DND-41 (cell line): Measurements from ENCODE around the gene SCGB1C2.

ENCODE experiments used
- ATAC-seq: fragments of 200-7000 bp; cut with Tn5 transposase; 3 replicates; pipeline ENCODE4 v1.9.1; 2021; ENCODE audit warnings: low read depth; ENCODE audit not compliant: insufficient read depth
- DNase-seq: peaks from one replicate; pipeline ENCODE4 v3.0.0-alpha.2; 2020
- H2AFZ ChIP-seq: 2 replicates; pipeline ENCODE4 v1.6.0; 2012; ENCODE audit warnings: low read depth, low read length
- H3K27ac ChIP-seq: 2 replicates; pipeline ENCODE4 v1.5.1; 2012; ENCODE audit warnings: low read length, inconsistent platforms
- H3K27me3 ChIP-seq: fragments of 200-600 bp; sonication (generic); 2 replicates; pipeline ENCODE4 v1.6.0; 2012; ENCODE audit warnings: low read length, mild to moderate bottlenecking, inconsistent platforms; ENCODE audit not compliant: insufficient read depth, poor library complexity
- H3K36me3 ChIP-seq: 2 replicates; pipeline ENCODE4 v1.5.1; 2012; ENCODE audit warnings: low read length, inconsistent platforms; ENCODE audit not compliant: insufficient read depth
- H3K4me1 ChIP-seq: 2 replicates; pipeline ENCODE4 v1.5.1; 2012; ENCODE audit warnings: mild to moderate bottlenecking, low read length; ENCODE audit not compliant: insufficient read depth
- H3K4me2 ChIP-seq: 2 replicates; pipeline ENCODE4 v1.6.0; 2012; ENCODE audit warnings: mild to moderate bottlenecking, moderate library complexity, low read length, inconsistent platforms; ENCODE audit not compliant: insufficient read depth
- H3K4me3 ChIP-seq, 2 experiments: fragments of 200-600 bp in 1 of 2; shearing (Covaris generic) in 1 of 2; 2 replicates each; pipeline ENCODE4 v1.5.1; 2012 to 2016; ENCODE audit warnings: inconsistent platforms in 2 of 2, low read length in 2 of 2, mild to moderate bottlenecking in 2 of 2, low read depth in 1 of 2, moderate library complexity in 1 of 2
- H3K79me2 ChIP-seq: 2 replicates; pipeline ENCODE4 v1.6.0; 2012; ENCODE audit warnings: low read length, inconsistent platforms; ENCODE audit not compliant: insufficient read depth
- H3K9ac ChIP-seq: 2 replicates; pipeline ENCODE4 v1.6.0; 2012; ENCODE audit warnings: low read depth, mild to moderate bottlenecking, inconsistent platforms, low read length, moderate library complexity
- H3K9me3 ChIP-seq: 2 replicates; pipeline ENCODE4 v1.5.1; 2012; ENCODE audit warnings: low read length, moderate library complexity, mild to moderate bottlenecking, inconsistent platforms; ENCODE audit not compliant: insufficient read depth, severe bottlenecking
- H4K20me1 ChIP-seq: 2 replicates; pipeline ENCODE4 v1.6.0; 2012; ENCODE audit warnings: low read length; ENCODE audit not compliant: insufficient read depth
- CTCF ChIP-seq: IDR thresholded peaks from 2 replicates; pipeline ENCODE4 v1.5.1; 2012; ENCODE audit warnings: borderline replicate concordance, low read length, moderate library complexity, mild to moderate bottlenecking; ENCODE audit not compliant: poor library complexity, severe bottlenecking; ENCODE audit errors: extremely low read depth
- EZH2 ChIP-seq: IDR thresholded peaks from 3 replicates; pipeline ENCODE4 v1.6.1; 2012; ENCODE audit warnings: borderline replicate concordance, low read depth, mild to moderate bottlenecking, moderate library complexity, low read length, inconsistent platforms; ENCODE audit not compliant: severe bottlenecking

Gene SCGB1C2

GRCh38 chr17:152860-153420, 15.6 kb downstream of the SCGB1C2 start:
- H3K4me1 ChIP-seq: no peaks in the 10 kb centered on the region
- no peaks in the 10 kb centered on the region for H3K9me3 ChIP-seq
- no peak overlapping the region for H3K27ac ChIP-seq
- DNase-seq: no peak
- TF ChIP-seq EZH2: no peak
- H3K79me2 ChIP-seq: no peaks in the 10 kb centered on the region
- H3K27me3 ChIP-seq: no peaks in the 10 kb centered on the region
- H3K4me2 ChIP-seq: no peak overlapping the region
- H3K4me3 ChIP-seq: no peak overlapping the region
- no peaks in the 10 kb centered on the region for H3K36me3 ChIP-seq
- no peak for ATAC-seq
- H3K9ac ChIP-seq: no peak overlapping the region
- peaks cover 3% of the 10 kb centered on the region; the same call in 1 of the 2 replicates for H4K20me1 ChIP-seq
- no peak overlapping the region for H2AFZ ChIP-seq

GRCh38 chr17:153851-154250, 16.5 kb downstream of the SCGB1C2 start:
- Histone ChIP-seq H3K27me3 (no peaks in the 10 kb centered on the region), H3K9ac (no peak overlapping the region), H3K36me3 (no peaks in the 10 kb centered on the region), H3K9me3 (no peaks in the 10 kb centered on the region), H3K79me2 (no peaks in the 10 kb centered on the region), H3K4me1 (no peaks in the 10 kb centered on the region), H2AFZ (no peak overlapping the region), H3K4me2 (no peak overlapping the region), H4K20me1 (peaks cover 3% of the 10 kb centered on the region; the same call in 1 of the 2 replicates), H3K4me3 (no peak overlapping the region), H3K27ac (no peak overlapping the region)
- ATAC-seq: no peak
- TF ChIP-seq EZH2 (no peak), CTCF (no peak)
- DNase-seq: no peak

- no peaks in the 10 kb centered on the region for H3K79me2 ChIP-seq
- DNase-seq: no peak
- H3K4me1 ChIP-seq: no peaks in the 10 kb centered on the region
- H2AFZ ChIP-seq: no peak overlapping the region
- no peak overlapping the region for H3K9ac ChIP-seq
- H3K27me3 ChIP-seq: no peaks in the 10 kb centered on the region
- no peak for TF ChIP-seq CTCF
- TF ChIP-seq EZH2: no peak
- no peak for ATAC-seq
- H3K36me3 ChIP-seq: no peaks in the 10 kb centered on the region
- no peak overlapping the region for H3K27ac ChIP-seq
- H4K20me1 ChIP-seq: no peaks in the 10 kb centered on the region; the same call in 1 of the 2 replicates
- no peak overlapping the region for H3K4me2 ChIP-seq
- no peak overlapping the region for H3K4me3 ChIP-seq
- H3K9me3 ChIP-seq: no peaks in the 10 kb centered on the region
Measured at GRCh38 chr17:155576-155975, 18.2 kb downstream of the SCGB1C2 start.

- no peaks in the 10 kb centered on the region for H3K79me2 ChIP-seq
- no peak for DNase-seq
- no peak overlapping the region for H2AFZ ChIP-seq
- H3K36me3 ChIP-seq: no peaks in the 10 kb centered on the region
- no peak for TF ChIP-seq EZH2
- no peak for TF ChIP-seq CTCF
- no peaks in the 10 kb centered on the region; the same call in 1 of the 2 replicates for H4K20me1 ChIP-seq
- no peaks in the 10 kb centered on the region for H3K9me3 ChIP-seq
- no peak overlapping the region for H3K4me2 ChIP-seq
- no peak overlapping the region for H3K27ac ChIP-seq
- H3K9ac ChIP-seq: no peak overlapping the region
- ATAC-seq: no peak
- H3K27me3 ChIP-seq: no peaks in the 10 kb centered on the region
- H3K4me3 ChIP-seq: no peak overlapping the region
- no peaks in the 10 kb centered on the region for H3K4me1 ChIP-seq
Measured at GRCh38 chr17:156094-156621, 18.8 kb downstream of the SCGB1C2 start.
